ENCODE data around the gene PTDSS2. TPM values are rescaled to one million over a fixed set of nuclear protein-coding genes. Genes with fewer than 3 reads are reported as not detected.

PTDSS2 gene
- total and polyA plus RNA-seq, 2 experiments from 2014 or later, result 22.7 to 145 TPM

- TF ChIP-seq REST (IDR thresholded peaks at IDR 0.05; ENCODE audit: unreplicated experiment) (no peak), NANOG (IDR thresholded peaks at IDR 0.05; ENCODE audit: borderline replicate concordance) (no peak), CTCF (conservative IDR thresholded peaks at IDR 0.05; ENCODE audit: low read depth in 2 of 2) (no peak), ZNF114 (CRISPR knock-in tag; IDR thresholded peaks at IDR 0.05) (no peak)
These were observed 41.0 kb upstream of the PTDSS2 start (continued) for GRCh38 chr11:409008-409599.

- no peak overlapping the region for H3K27ac Mint-ChIP-seq
- H3K4me3 Mint-ChIP-seq, result no peak overlapping the region
- no peak for DNase-seq (ENCODE audit: low spot score)
These were observed 40.2 kb upstream of the PTDSS2 start for GRCh38 chr11:409600-410483.

More at GRCh38 chr11:409600-410483, 40.2 kb upstream of the PTDSS2 start:
- Histone ChIP-seq H3K79me2 (replicated peaks; ENCODE audit: insufficient read depth) (peaks cover 5% of the 10 kb centered on the region; the same call in 1 of the 2 replicates), H3K36me3 (ENCODE audit: insufficient read depth) (no peaks in the 10 kb centered on the region), H3F3A (replicated peaks; ENCODE audit: low read depth) (no peaks in the 10 kb centered on the region), H2AFZ (no peak overlapping the region), H3K27me3 (ENCODE audit: insufficient read depth) (no peaks in the 10 kb centered on the region), H3K4me3 (no peak overlapping the region), H3K27ac (ENCODE audit: low read depth) (no peak overlapping the region), H4K20me1 (replicated peaks; ENCODE audit: insufficient read depth) (no peaks in the 10 kb centered on the region; the same call in 1 of the 2 replicates), H3K4me2 (no peak overlapping the region), H3K4me1 (ENCODE audit: insufficient read depth) (no peaks in the 10 kb centered on the region; the same call in 1 of the 2 replicates), H3K9me2 (ENCODE audit: insufficient read depth) (no peaks in the 10 kb centered on the region)
- H3K9me3 Mint-ChIP-seq, result peaks cover 2% of the 10 kb centered on the region; the same call in 2 of the 3 replicates
- no peak for ATAC-seq
- peaks cover 7% of the 10 kb centered on the region for H3K4me1 Mint-ChIP-seq
- no peaks in the 10 kb centered on the region; the same call in 2 of the 3 replicates for H3K36me3 Mint-ChIP-seq (ENCODE audit: low read depth)
- no peak for TF ChIP-seq STAT1 (IDR thresholded peaks at IDR 0.05; ENCODE audit: unreplicated experiment)
- no peak for TF ChIP-seq ETS1 (IDR thresholded peaks at IDR 0.05)
- TF ChIP-seq ZNF331 (CRISPR knock-in tag; IDR thresholded peaks at IDR 0.05; ENCODE audit: low read depth), result no peak
- no peak for TF ChIP-seq NANOG (IDR thresholded peaks at IDR 0.05; ENCODE audit: borderline replicate concordance)
- no peak for TF ChIP-seq EZH2 (IDR thresholded peaks at IDR 0.05; ENCODE audit: low read depth, unreplicated experiment)
- TF ChIP-seq EZH2phosphoT487 (IDR thresholded peaks at IDR 0.05; ENCODE audit: unreplicated experiment), result no peak
- no peak for TF ChIP-seq JUNB (IDR thresholded peaks at IDR 0.05; ENCODE audit: unreplicated experiment)
- TF ChIP-seq REST (IDR thresholded peaks at IDR 0.05; ENCODE audit: unreplicated experiment), result no peak
- TF ChIP-seq CTCF (conservative IDR thresholded peaks at IDR 0.05; ENCODE audit: low read depth in 2 of 2), result no peak
- TF ChIP-seq POLR2AphosphoS5 (IDR thresholded peaks at IDR 0.05; ENCODE audit: low read depth), result no peak
- H3K27me3 Mint-ChIP-seq (ENCODE audit: insufficient read depth, low read depth, poor library complexity), result peaks cover 7% of the 10 kb centered on the region

All from GM23338 (cell line).